GM19043 (cell line): ENCODE data around the gene GOLGA8N.
"Not testable (repeated sequence)": the region's sequence is repeated elsewhere in the genome, so short reads cannot be mapped to it uniquely, and the experiment has no call there.

Source experiments
- ATAC-seq: cut with Tn5 transposase; IDR thresholded peaks from one replicate; pipeline ENCODE4 v1.9.1; 2021; ENCODE audit warnings: low read depth; ENCODE audit not compliant: unreplicated experiment

Gene GOLGA8N

GRCh38 chr15:32593151-32593550 lies at the start of gene GOLGA8N:
TSS of gene GOLGA8N (plus strand) at chr15:32593456.
- ATAC-seq, result not testable (repeated sequence)

GRCh38 chr15:32543456-32543855 lies 49.8 kb upstream of the GOLGA8N start:
- ATAC-seq, result not testable (repeated sequence)

- ATAC-seq, result not testable (repeated sequence)
Observed at GRCh38 chr15:32545129-32545528, 48.1 kb upstream of the GOLGA8N start.

- ATAC-seq, result not testable (repeated sequence)
Observed at GRCh38 chr15:32554587-32554986, 38.7 kb upstream of the GOLGA8N start.

- ATAC-seq, result not testable (repeated sequence)
Observed at GRCh38 chr15:32562198-32562597, 31.1 kb upstream of the GOLGA8N start.

- not testable (repeated sequence) for ATAC-seq
Observed at GRCh38 chr15:32568988-32569387, 24.3 kb upstream of the GOLGA8N start.

GRCh38 chr15:32578482-32578881 lies 14.8 kb upstream of the GOLGA8N start:
- ATAC-seq, result not testable (repeated sequence)

GRCh38 chr15:32585844-32586243 lies 7.4 kb upstream of the GOLGA8N start:
- ATAC-seq, result not testable (repeated sequence)

- ATAC-seq, result not testable (repeated sequence)
Observed at GRCh38 chr15:32609518-32609917, 16.3 kb downstream of the GOLGA8N start.

- not testable (repeated sequence) for ATAC-seq
Observed at GRCh38 chr15:32610719-32611118, 17.5 kb downstream of the GOLGA8N start.

GRCh38 chr15:32614712-32615050 lies 21.4 kb downstream of the GOLGA8N start:
- peak; percentile 16 for ATAC-seq

GRCh38 chr15:32615051-32615870 lies 22.0 kb downstream of the GOLGA8N start, which contains the start of gene ARHGAP11A:
TSS of gene ARHGAP11A (plus strand) at chr15:32615504. CDS start at chr15:32616212, 708 bp downstream.
- ATAC-seq, result peak; percentile 46

- peak; percentile 2 for ATAC-seq
Observed at GRCh38 chr15:32615871-32616426, 22.7 kb downstream of the GOLGA8N start.

GRCh38 chr15:32636410-32636809 lies 43.2 kb downstream of the GOLGA8N start:
- no peak for ATAC-seq

- no peak for ATAC-seq
Observed at GRCh38 chr15:32636908-32637567, 43.8 kb downstream of the GOLGA8N start.

GRCh38 chr15:32637704-32638103 lies 44.4 kb downstream of the GOLGA8N start:
- no peak for ATAC-seq

GRCh38 chr15:32641517-32642059 lies 48.3 kb downstream of the GOLGA8N start, which contains the start of gene SCG5:
TSS of gene SCG5 (plus strand) at chr15:32641710. CDS start at chr15:32643593, 1,883 bp downstream.
- no peak for ATAC-seq

GRCh38 chr15:32642667-32643435 lies 49.6 kb downstream of the GOLGA8N start:
- no peak for ATAC-seq

GRCh38 chr15:32643907-32644445 lies 50.7 kb downstream of the GOLGA8N start:
- no peak for ATAC-seq

GRCh38 chr15:32646291-32646690 lies 53.0 kb downstream of the GOLGA8N start:
- ATAC-seq, result no peak
